H9 (cell line): ENCODE results near the gene ST7L. TPM values are rescaled to one million over a fixed set of nuclear protein-coding genes. Genes with fewer than 3 reads are reported as not detected.

Experiments
- DNase-seq: peaks from one replicate; pipeline ENCODE4 v3.0.0-alpha.2; 2017
- H2AFZ ChIP-seq: one replicate; pipeline ENCODE4 v1.6.1; 2013; ENCODE audit warnings: mild to moderate bottlenecking, low read length, control low read depth, moderate library complexity
- H2AK5ac ChIP-seq: 2 replicates; pipeline ENCODE4 v1.6.1; 2013; ENCODE audit warnings: low read length, control low read depth, mixed read lengths; ENCODE audit not compliant: insufficient read length
- H2BK120ac ChIP-seq: one replicate; pipeline ENCODE4 v1.6.1; 2013; ENCODE audit warnings: low read depth, mild to moderate bottlenecking, low read length, control low read depth, inconsistent platforms; ENCODE audit not compliant: poor library complexity, severe bottlenecking
- H2BK12ac ChIP-seq: 2 replicates; pipeline ENCODE4 v1.6.1; 2013; ENCODE audit warnings: low read length, control low read depth, mixed read lengths, low read depth; ENCODE audit not compliant: insufficient read length
- H2BK15ac ChIP-seq: 2 replicates; pipeline ENCODE4 v1.6.1; 2013; ENCODE audit warnings: low read depth, low read length, control low read depth
- H2BK20ac ChIP-seq: one replicate; pipeline ENCODE4 v1.6.1; 2013; ENCODE audit warnings: low read depth, mild to moderate bottlenecking, low read length, control low read depth, inconsistent platforms; ENCODE audit not compliant: poor library complexity, severe bottlenecking
- H2BK5ac ChIP-seq: 2 replicates; pipeline ENCODE4 v1.6.1; 2013; ENCODE audit warnings: low read length, control low read depth, mixed read lengths; ENCODE audit not compliant: insufficient read length
- H3K14ac ChIP-seq: 2 replicates; pipeline ENCODE4 v1.6.1; 2013; ENCODE audit warnings: low read length, control low read depth; ENCODE audit not compliant: insufficient read depth
- H3K18ac ChIP-seq: 2 replicates; pipeline ENCODE4 v1.6.1; 2013; ENCODE audit warnings: low read depth, mild to moderate bottlenecking, mixed read lengths, low read length, control low read depth; ENCODE audit not compliant: insufficient read length
- H3K23ac ChIP-seq: 2 replicates; pipeline ENCODE4 v1.6.1; 2013; ENCODE audit warnings: low read length, control low read depth, mixed read lengths, low read depth; ENCODE audit not compliant: insufficient read length
- H3K23me2 ChIP-seq: 2 replicates; pipeline ENCODE4 v1.6.1; 2013; ENCODE audit warnings: low read depth, mild to moderate bottlenecking, mixed read lengths, low read length, control low read depth; ENCODE audit not compliant: insufficient read length, poor library complexity, severe bottlenecking
- H3K27ac ChIP-seq: 2 replicates; pipeline ENCODE4 v1.5.1; 2013; ENCODE audit warnings: low read length, control low read depth, mixed read lengths, low read depth; ENCODE audit not compliant: insufficient read length
- H3K27me3 ChIP-seq: 2 replicates; pipeline ENCODE4 v1.6.1; 2013; ENCODE audit warnings: low read length, control low read depth, inconsistent platforms; ENCODE audit not compliant: insufficient read depth
- H3K4ac ChIP-seq: 2 replicates; pipeline ENCODE4 v1.6.1; 2013; ENCODE audit warnings: low read depth, mild to moderate bottlenecking, control low read depth, inconsistent platforms, low read length, moderate library complexity
- H3K4me1 ChIP-seq: 2 replicates; pipeline ENCODE4 v1.6.1; 2013; ENCODE audit warnings: low read length, control low read depth, inconsistent platforms; ENCODE audit not compliant: insufficient read depth
- H3K4me2 ChIP-seq: 2 replicates; pipeline ENCODE4 v1.6.1; 2013; ENCODE audit warnings: low read length, control low read depth, mixed read lengths; ENCODE audit not compliant: insufficient read length, insufficient read depth
- H3K56ac ChIP-seq: 2 replicates; pipeline ENCODE4 v1.6.1; 2013; ENCODE audit warnings: low read depth, mild to moderate bottlenecking, mixed read lengths, low read length, control low read depth; ENCODE audit not compliant: insufficient read length
- H3K79me1 ChIP-seq: 2 replicates; pipeline ENCODE4 v1.6.1; 2013; ENCODE audit warnings: low read depth, mild to moderate bottlenecking, moderate library complexity, low read length, control low read depth, inconsistent platforms; ENCODE audit not compliant: insufficient read depth, poor library complexity, severe bottlenecking
- H3K79me2 ChIP-seq: 2 replicates; pipeline ENCODE4 v1.6.1; 2013; ENCODE audit warnings: low read length, control low read depth, inconsistent platforms; ENCODE audit not compliant: insufficient read depth
- H3K9ac ChIP-seq: 2 replicates; pipeline ENCODE4 v1.6.1; 2013; ENCODE audit warnings: low read length, control low read depth, mixed read lengths; ENCODE audit not compliant: insufficient read length; ENCODE audit errors: extremely low read depth
- H3K9me3 ChIP-seq: one replicate; pipeline ENCODE4 v1.6.1; 2013; ENCODE audit warnings: low read depth, low read length, inconsistent platforms; ENCODE audit not compliant: control insufficient read depth
- H3T11ph ChIP-seq: one replicate; pipeline ENCODE4 v1.6.1; 2013; ENCODE audit warnings: mild to moderate bottlenecking, low read length, control low read depth, inconsistent platforms
- H4K20me1 ChIP-seq: one replicate; pipeline ENCODE4 v1.6.1; 2013; ENCODE audit not compliant: control insufficient read depth, insufficient read length, insufficient read depth
- H4K5ac ChIP-seq: 2 replicates; pipeline ENCODE4 v1.6.1; 2013; ENCODE audit warnings: low read depth, mild to moderate bottlenecking, mixed read lengths, low read length, control low read depth; ENCODE audit not compliant: insufficient read length
- H4K8ac ChIP-seq: replicated peaks from 2 replicates; pipeline ENCODE4 v1.6.1; 2013; ENCODE audit warnings: low read length, control low read depth, mixed read lengths, low read depth; ENCODE audit not compliant: insufficient read length
- H4K91ac ChIP-seq: 2 replicates; pipeline ENCODE4 v1.6.1; 2013; ENCODE audit warnings: low read depth, mild to moderate bottlenecking, moderate library complexity, mixed read lengths, low read length, control low read depth; ENCODE audit not compliant: insufficient read length
- H3K27ac Mint-ChIP-seq, 3 experiments: 2 replicates in 2 of 3; 3 replicates in 1 of 3; pipeline ENCODE4 v1.8.0; 2020 to 2021; ENCODE audit warnings: mixed read lengths in 3 of 3, mild to moderate bottlenecking in 1 of 3, moderate library complexity in 1 of 3
- H3K27me3 Mint-ChIP-seq: 2 replicates; pipeline ENCODE4 v1.8.0; 2021; ENCODE audit warnings: low read depth, mild to moderate bottlenecking, moderate library complexity, mixed read lengths
- H3K36me3 Mint-ChIP-seq, 3 experiments: 2 replicates in 2 of 3; 3 replicates in 1 of 3; pipeline ENCODE4 v1.8.0; 2020 to 2021; ENCODE audit warnings: low read depth in 3 of 3, mixed read lengths in 3 of 3; ENCODE audit not compliant: insufficient read depth in 1 of 3
- H3K4me1 Mint-ChIP-seq, 2 experiments: 2 replicates each; pipeline ENCODE4 v1.8.0; 2020; ENCODE audit warnings: mixed read lengths in 2 of 2
- H3K4me3 Mint-ChIP-seq, 2 experiments: 2 replicates in 1 of 2; 3 replicates in 1 of 2; pipeline ENCODE4 v1.8.0; 2020 to 2021; ENCODE audit warnings: mild to moderate bottlenecking in 2 of 2, mixed read lengths in 2 of 2, moderate library complexity in 1 of 2
- H3K9me3 Mint-ChIP-seq, 2 experiments: 2 replicates in 1 of 2; 3 replicates in 1 of 2; pipeline ENCODE4 v1.8.0; 2020; ENCODE audit warnings: mild to moderate bottlenecking in 2 of 2, mixed read lengths in 2 of 2, moderate library complexity in 1 of 2
- CTCF ChIP-seq: fragments of 200-600 bp; sonication (generic); conservative IDR thresholded peaks from 3 replicates; pipeline ENCODE4 v1.8.0; 2021; ENCODE audit warnings: antibody characterized with exemption, mild to moderate bottlenecking
- WGBS: extraction: QIAGEN DNeasy Blood & Tissue Kit; methylation state at CpG from one replicate; pipeline ENCODE4 v1.1.7; 2013; ENCODE audit warnings: missing lambda C conversion rate, low lambda C conversion rate, mixed read lengths; ENCODE audit not compliant: insufficient read length; ENCODE audit errors: extremely low coverage; 5-methylcytosine and 5-hydroxymethylcytosine counted together
- total RNA-seq: library from RNA; stranded (reverse); gene quantifications from 2 replicates; pipeline ENCODE4 v1.2.1, GENCODE V29; 2021

ST7L gene
- total RNA-seq, 1 experiment from 2014 or later: 16.0 TPM

DNA sequence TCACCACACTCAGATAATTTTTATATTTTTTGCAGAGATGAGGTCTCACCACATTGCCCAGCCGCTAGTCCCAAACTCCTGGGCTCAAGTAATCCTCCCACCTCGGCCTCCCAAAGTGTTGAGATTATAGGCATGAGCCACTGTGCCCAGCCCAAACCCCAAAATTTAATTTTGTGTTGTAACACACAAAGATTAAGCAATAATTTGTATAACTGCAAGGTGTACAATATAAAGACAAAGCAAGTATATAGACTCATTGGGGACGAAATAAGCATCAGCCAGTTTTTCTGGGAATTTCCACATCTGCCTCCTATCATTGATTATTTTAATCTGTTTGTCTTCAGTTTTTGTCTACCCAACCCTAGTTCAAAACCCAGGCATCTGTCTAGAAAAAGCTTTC is 42.7 kb downstream of the ST7L start:
- TF ChIP-seq CTCF: no peak
- Histone ChIP-seq H4K20me1 (no peaks in the 10 kb centered on the region), H2BK20ac (no peak overlapping the region), H4K8ac (no peak overlapping the region), H2BK5ac (no peak overlapping the region), H3K56ac (no peak overlapping the region), H2AFZ (no peak overlapping the region), H4K91ac (no peak overlapping the region), H3K23ac (no peak overlapping the region), H3K23me2 (no peaks in the 10 kb centered on the region), H3K9ac (no peak overlapping the region), H4K5ac (no peak overlapping the region), H3K4me2 (no peak overlapping the region), H2BK15ac (no peak overlapping the region), H3K4me1 (no peaks in the 10 kb centered on the region), H3K9me3 (no peaks in the 10 kb centered on the region), H3K27me3 (no peaks in the 10 kb centered on the region), H3K18ac (no peak overlapping the region), H3K4ac (no peak overlapping the region), H2AK5ac (no peak overlapping the region), H3K14ac (no peak overlapping the region), H2BK12ac (no peak overlapping the region), H3K79me2 (no peaks in the 10 kb centered on the region), H3T11ph (no peak overlapping the region), H3K79me1 (no peaks in the 10 kb centered on the region), H2BK120ac (no peak overlapping the region), H3K27ac (no peak overlapping the region)
- H3K4me1 Mint-ChIP-seq: no peaks in the 10 kb centered on the region
- H3K27me3 Mint-ChIP-seq: no peaks in the 10 kb centered on the region
- no CpG with 5 or more reads among the region's 3 CpGs for WGBS
- peaks cover 9 to 38% (median 37%) of the 10 kb centered on the region in 3 experiments for H3K36me3 Mint-ChIP-seq
- no peak overlapping the region for H3K4me3 Mint-ChIP-seq
- peaks cover 0 to 3% of the 10 kb centered on the region in 2 experiments; a peak in 1 of 5 replicates for H3K9me3 Mint-ChIP-seq
- H3K27ac Mint-ChIP-seq: no peak overlapping the region
- no peak for DNase-seq
